HG02642 (cell line): ENCODE results near the gene KRT74.

Experiments
- ATAC-seq: cut with Tn5 transposase; IDR thresholded peaks from one replicate; pipeline ENCODE4 v1.9.1; 2021; ENCODE audit warnings: mild to moderate bottlenecking; ENCODE audit not compliant: unreplicated experiment, poor library complexity

Gene KRT74

DNA sequence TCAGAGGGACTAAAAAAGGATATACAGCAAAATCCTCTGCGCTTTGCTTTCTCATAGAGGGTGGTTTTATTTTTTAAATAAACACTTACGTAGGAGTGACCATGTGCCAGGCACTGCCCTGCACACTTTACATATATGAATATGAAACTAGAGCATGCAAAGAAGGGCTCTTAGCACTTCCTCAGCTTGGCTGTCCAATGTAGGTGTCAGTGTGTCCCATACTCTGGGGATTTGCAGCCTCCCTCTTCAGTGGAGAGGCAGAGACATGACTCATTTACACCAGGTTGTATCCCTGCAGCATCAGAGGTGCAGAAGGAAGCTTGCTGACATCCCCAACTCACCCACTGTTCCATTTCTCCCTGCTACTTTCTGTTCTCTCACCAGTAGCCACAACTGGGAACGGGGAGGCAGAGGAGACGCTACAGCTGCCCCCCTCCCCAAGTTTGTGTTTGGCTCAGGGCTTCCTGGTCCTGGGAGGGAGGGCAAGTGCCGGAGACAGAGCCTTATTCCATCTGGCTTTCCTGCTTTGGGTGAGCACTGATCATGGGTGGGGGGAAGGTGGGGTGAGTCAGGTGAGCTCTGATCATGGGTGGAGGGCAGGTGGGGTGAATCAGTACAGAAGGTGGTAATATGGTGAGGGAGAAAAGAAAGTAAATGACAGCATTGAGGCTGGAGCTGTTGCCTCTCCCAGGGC lies 48.6 kb downstream of the KRT74 start:
- no peak for ATAC-seq

DNA sequence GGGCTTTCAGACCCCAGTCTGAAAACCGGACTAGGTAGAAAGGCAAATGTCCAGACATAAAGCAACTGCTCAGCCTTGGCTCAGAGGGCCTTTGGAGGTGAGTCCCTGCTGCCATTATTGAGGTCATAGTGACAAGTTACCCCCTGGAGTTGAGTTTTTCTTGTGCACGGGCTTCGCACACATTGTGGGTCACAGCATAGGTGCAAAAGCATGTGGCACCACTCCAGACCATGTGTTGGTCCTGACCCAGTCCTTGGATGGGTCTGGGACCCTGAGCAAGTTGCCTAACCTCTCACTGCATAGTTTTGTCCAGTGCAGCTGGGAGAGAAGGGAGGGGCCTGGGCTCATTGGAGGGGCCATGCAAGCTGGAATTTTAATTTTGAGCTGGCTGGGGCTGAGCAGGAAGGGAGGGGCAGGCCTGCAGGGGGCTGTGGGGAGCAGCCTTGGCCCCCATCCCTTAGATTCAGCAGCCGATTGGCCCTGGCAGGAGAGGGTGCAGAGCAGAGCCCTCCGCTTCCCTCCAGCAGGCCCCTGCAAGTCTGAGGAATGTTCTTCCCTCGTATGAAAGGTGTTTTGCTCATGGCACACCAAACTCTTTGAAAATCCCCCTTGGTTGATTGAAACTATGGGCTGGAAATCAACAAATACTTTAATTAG lies 49.3 kb downstream of the KRT74 start:
- ATAC-seq: no peak

DNA sequence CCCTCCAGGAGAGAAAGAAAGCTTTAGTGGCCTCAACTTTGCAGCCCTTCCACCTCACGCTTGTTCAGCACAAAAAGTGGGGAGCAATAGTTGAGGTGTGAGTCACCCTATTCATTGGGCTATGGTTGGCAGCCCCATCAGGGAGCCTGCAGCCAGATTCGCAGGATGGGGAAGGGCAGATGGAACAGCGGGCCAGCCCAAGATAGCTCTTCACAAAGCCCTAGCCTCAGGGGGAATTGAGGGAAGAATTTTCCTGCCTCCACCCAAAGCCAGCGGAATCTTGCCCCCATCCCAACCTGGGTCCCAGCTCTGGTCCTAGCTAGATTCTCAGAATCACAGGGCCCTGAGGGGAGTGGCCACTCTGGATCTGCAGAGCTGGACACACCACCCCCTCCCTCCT lies 49.8 kb downstream of the KRT74 start:
- no peak for ATAC-seq

DNA sequence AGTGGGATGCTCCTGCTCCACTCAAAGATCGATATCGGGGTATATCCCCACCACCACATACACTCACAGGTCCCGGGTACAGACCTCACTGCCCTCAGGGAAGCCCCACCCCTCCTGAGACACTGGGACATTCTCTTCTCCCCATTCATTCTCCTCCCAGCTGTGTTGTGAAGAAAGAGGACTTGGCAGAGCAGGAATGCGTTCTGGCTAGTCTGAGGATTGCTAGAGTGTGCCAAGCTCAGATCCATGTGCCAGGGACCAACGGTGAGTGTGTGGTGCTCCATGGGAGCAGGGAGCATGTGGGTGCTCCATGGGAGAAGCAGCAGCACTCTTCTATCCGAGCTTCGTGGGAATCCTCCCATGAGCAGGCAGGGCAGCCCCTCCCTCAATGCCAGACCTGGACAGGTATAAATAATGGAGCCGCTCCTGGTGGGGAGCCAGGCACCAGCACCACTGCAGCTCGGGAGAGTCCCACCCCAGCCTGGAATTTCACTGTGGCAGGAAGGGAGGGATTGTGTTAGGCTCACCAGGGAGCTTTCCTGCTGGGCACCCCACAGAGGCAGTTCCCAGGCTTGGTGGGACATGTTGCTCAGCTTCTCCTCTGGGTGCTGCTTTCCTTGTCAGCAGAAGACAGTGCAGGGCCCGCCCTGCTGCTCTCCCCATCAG lies 51.2 kb downstream of the KRT74 start:
- ATAC-seq: no peak

DNA sequence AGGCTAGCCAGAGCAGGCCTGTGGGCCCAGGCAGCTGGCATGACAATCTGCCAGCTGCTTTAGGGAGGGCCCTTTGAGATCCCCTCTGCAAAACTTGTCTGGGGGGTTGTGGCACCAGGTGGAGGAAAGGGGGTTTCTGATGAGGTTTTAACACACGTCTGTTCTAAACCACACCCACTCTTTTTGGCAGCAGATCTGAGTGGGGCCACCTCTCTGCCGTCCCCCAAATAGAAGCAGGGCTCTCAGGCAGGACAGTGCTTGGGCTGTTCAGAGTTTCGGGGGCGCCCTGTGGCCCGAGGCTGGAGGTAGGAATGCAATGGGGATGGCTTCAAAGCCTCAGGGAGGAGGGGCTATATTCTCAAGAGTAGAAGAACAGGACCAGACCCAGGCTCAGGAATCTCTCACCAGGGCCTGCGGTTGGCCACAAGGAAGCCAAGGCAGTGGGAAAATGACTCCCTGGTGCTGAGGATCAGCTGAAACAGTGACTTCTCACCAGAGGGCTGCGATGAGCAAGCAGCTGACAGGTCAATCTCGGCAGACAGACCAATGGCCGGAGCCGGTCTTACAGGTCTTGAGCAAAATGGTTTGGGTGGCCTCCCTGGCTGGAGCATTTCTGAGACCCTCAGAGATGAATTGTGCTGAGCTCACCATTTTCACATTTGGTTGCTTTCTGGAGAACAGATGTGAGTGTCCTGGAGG lies 51.9 kb downstream of the KRT74 start:
- ATAC-seq: no peak

DNA sequence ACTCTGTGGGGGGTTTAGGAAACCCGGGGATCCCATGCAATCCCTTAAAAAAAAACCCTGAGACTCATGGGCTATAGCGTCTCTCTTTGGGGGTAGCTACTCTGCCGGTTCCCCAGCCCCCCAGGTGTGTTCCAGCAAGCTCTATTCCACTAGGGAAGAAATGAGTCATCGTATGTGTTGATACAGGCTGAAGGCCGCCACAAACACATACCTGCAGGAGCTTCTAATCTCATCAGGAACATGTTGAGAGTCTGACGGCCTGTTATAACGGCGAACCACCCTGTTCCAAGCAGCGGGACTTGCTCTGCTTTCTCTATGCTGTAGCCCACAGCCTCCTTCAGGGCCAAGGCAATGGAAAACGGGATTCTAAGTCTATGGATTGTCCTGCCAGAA lies 52.5 kb downstream of the KRT74 start:
- ATAC-seq: no peak

DNA sequence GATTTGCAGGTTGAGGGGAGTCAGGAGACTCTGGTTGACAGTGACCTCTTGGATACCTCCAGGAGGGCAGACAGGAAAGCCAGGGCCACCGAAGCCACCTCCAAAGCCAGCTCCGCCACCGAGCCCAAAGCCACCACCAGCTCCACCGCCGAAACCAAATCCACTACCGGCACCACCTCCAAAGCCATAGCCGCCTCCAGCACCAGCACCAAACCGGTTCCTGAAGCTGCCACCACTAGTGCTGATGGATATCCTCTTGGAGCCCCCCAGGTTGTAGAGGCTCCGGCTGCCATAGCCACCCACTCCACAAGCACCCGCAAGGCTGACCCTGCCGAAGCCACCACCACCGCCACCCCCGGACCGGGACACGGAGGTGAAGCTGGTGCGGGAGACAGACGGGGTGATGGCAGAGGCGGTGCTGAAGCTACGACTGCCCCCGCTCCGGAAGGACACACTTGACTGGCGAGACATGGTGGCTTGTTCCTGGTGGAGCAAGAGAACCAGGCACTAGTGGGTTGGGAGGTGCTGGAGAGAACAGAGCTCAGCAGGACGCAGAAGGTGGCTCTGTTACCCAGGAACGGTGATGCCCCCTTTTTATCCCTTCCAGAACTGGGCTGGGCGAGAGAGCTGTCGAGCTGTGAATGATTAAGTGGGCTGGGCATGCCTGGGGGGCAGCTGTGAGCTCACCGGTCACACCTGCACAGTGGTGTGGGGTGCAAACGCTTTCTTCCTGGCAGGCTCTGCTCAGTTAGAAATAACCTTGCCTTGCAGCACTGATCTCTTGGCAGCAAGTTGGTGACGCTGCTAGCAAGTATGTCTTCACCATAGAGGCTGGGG lies 53.6 kb downstream of the KRT74 start, which contains the start of gene KRT5:
Gene KRT5, minus strand, starts transcription at position 569 of the 837 bp plus-strand sequence. Its CDS starts 98 bp downstream, at position 471.
- no peak for ATAC-seq

DNA sequence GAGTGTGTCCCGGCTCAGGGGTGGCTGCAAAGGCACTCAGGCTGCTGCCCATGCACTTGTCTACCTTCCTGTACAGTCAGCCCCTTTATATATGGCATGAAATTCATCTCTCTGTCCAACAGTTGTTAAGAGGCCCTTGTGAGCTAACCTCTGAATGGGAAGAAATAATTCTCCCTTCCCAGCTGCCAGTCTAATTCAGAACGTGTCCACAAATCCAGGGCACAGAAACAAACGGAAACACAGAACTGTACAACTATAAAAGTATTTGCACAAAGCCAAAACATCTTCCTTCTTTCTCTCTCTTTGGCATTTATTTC lies 54.3 kb downstream of the KRT74 start:
- ATAC-seq: no peak

DNA sequence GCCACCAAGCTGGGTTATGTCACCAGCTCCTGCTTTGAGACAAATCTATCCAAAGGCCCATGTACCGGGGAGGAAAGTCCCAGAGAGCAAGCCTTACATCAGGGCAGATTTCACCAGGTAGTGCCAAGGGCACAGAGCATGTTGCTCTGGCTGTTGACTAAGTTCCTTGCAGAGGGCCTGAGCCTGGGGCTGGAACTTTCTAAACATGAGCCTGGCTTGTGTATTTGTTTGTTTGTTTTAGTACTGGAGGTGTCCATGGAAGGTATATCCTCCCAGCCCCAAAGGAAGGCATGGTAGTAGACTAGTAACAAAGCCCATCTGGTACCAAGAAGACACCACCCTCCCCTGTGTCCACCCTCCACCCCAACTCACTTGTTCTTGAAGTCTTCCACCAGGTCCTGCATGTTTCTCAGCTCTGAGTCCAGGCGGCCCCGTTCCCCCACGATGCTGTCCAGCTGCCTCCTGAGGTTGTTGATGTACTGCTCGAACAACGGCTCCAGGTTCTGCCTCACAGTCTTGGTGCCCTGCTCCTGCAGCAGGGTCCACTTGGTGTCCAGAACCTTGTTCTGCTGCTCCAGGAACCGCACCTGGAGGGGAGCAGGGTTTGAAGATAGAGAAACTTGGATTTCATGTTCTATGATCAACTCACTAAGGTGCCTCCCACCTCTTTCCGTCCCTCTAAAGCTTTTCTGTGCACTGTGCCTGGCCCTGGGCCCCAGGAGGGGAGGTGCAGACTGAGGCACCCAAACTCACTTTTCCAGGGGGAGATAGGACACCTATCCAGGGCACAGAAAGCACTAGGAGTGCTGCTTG lies 54.9 kb downstream of the KRT74 start:
- no peak for ATAC-seq

DNA sequence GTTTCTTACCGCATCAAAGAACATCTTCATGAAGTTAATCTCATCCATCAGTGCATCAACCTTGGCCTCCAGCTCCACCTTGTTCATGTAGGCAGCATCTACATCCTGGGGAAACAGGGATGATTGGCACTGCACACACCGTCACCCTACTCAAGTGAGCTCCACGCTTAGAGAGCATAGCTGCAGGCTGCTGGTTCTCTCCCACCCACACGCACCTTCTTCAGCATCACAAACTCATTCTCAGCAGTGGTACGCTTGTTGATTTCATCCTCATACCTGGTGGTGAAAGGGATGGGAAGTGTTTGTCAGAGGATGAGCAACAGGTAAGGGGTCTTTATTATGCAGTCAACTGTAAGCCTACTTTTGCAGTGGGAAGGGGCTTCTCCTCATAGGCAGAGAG lies 55.8 kb downstream of the KRT74 start:
- ATAC-seq: no peak

DNA sequence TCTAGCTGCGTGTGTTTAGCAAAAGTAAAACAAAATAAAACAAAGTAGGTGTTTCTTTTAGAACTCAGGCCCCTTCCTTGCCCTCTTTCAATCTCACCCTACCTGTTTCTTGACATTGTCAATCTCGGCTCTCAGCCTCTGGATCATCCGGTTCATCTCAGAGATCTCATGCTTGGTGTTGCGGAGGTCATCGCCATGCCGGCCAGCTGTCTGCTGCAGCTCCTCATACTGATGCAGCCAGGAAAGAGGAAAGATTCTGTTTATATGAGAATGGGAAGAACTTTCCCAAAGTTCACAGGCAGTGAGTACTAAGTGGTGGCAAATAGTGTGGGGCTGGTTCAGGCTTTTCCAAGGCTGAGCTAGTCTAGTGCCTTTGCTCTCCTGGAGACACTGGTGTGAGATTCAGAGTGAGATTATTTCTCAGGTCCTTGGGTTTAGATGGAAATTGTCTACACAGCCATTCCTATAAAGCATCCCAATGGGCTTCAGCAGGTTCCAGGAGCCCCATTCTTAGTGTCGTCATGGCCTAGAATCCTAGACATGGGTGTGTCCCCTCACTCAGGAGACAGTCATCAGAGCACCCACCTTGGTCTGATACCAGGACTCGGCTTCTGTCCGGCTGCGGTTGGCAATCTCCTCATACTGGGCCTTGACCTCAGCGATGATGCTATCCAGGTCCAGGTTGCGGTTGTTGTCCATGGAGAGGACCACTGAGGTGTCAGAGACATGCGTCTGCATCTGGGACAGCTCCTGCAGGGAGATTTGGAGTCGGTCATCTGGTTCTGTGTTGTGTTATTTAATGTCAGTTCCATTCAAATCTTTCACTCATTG lies 56.4 kb downstream of the KRT74 start:
- no peak for ATAC-seq

DNA sequence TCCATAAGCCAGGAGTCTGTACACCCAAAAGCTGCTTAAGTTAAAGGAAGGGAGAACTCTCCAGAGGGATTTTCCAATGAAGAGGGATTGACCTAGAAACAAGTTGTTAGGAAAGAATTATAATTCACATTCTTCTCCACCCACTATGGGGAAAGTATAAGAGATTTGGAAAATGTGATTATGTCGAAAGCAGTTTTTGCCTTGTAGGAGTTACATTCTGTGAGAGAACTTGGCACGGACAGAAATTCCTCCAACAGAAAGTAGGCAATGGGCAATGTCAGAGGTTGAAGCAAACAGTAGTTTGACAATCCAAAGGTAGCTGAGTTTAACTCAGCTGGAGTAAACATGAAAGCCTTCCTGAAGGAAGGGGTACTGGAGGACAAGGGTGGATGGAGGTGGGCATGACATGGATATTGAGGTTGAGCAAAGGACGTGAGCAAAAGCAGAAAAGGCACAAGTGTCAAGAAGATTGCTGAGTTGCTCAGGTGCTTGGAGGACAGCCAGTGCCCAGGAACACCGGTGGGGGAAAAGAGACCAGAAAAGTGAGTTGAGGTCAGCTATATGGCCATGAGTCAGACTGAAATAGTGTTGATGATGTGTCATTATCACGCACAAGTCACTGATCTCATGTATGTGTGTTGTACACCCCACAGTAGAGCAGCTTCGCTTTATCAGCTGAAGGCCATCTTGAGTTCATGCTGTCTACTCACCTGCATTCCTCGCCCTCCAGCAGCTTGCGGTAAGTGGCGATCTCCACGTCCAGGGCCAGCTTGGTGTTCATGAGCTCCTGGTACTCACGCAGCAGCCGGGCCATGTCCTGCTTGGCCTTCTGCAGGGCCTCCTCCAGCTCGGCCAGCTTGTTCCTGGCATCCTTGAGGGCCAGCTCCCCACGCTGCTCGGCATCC lies 57.5 kb downstream of the KRT74 start:
- no peak for ATAC-seq
